G401.6 (cell line): Measurements from ENCODE around the gene MUC5B.
"Not testable (repeated sequence)": the region's sequence is repeated elsewhere in the genome, so short reads cannot be mapped to it uniquely, and the experiment has no call there.

Source experiments
- FAIRE-seq: peaks from 2 replicates; lab custom pipeline; 2012; peaks lifted over from hg19 to GRCh38; lab: Jason Lieb, UNC

Gene MUC5B, protein sequence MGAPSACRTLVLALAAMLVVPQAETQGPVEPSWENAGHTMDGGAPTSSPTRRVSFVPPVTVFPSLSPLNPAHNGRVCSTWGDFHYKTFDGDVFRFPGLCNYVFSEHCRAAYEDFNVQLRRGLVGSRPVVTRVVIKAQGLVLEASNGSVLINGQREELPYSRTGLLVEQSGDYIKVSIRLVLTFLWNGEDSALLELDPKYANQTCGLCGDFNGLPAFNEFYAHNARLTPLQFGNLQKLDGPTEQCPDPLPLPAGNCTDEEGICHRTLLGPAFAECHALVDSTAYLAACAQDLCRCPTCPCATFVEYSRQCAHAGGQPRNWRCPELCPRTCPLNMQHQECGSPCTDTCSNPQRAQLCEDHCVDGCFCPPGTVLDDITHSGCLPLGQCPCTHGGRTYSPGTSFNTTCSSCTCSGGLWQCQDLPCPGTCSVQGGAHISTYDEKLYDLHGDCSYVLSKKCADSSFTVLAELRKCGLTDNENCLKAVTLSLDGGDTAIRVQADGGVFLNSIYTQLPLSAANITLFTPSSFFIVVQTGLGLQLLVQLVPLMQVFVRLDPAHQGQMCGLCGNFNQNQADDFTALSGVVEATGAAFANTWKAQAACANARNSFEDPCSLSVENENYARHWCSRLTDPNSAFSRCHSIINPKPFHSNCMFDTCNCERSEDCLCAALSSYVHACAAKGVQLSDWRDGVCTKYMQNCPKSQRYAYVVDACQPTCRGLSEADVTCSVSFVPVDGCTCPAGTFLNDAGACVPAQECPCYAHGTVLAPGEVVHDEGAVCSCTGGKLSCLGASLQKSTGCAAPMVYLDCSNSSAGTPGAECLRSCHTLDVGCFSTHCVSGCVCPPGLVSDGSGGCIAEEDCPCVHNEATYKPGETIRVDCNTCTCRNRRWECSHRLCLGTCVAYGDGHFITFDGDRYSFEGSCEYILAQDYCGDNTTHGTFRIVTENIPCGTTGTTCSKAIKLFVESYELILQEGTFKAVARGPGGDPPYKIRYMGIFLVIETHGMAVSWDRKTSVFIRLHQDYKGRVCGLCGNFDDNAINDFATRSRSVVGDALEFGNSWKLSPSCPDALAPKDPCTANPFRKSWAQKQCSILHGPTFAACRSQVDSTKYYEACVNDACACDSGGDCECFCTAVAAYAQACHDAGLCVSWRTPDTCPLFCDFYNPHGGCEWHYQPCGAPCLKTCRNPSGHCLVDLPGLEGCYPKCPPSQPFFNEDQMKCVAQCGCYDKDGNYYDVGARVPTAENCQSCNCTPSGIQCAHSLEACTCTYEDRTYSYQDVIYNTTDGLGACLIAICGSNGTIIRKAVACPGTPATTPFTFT (N-terminal part only)

DNA sequence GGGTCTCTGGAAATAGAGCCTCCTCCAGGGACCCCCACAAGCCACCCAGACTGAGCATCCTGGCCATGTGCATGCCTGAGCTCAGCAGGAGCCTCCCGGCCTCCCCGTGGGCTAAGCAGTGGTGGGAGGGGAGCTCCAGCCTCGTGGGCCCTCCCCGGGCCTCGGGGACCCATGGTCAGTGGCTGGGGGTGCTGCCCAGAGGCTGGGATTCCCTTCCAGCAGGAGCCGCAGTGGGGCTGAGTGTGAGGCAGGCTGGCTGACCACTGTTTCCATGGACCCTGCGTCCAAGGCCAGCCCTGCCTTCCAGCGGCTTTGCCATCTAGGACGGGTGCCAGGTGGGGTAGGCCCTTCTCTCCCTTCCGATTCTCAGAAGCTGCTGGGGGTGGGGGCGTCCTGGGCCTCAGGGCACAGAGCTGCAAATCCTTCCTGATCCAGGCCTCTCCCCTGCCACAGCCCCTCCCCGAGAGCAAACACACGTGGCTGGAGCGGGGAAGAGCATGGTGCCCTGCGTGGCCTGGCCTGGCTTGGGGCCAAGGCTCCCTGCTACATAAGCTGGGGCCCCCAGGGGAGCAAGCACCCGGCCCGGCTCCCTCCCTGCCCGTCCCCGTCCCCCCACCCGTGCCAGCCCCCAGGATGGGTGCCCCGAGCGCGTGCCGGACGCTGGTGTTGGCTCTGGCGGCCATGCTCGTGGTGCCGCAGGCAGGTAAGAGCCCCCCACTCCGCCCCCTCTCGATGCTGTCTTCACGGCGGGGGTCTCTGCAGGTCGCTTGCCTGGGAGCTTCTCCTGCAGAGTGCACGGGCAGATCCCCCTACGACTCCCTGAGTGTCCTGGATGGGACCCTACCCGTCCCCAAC is at the start of gene MUC5B:
TSS of gene MUC5B (plus strand) at position 576 of the 855 bp plus-strand sequence. CDS start at position 634, 58 bp downstream.
- FAIRE-seq: no peak

DNA sequence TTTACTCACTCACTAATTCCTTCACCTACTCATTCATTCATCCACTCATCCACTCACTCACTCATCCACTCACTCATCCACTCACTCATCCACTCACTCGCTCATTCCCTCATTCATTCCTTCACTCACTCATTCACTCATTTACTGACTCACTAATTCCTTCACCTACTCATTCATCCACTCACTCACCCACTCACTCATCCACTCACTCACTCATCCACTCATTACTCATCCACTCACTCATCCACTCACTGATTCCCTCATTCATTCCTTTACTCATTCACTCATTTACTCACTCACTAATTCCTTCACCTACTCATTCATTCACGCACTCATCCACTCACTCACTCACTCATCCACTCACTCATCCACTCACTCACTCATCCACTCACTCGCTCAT is 49.5 kb upstream of the MUC5B start:
- FAIRE-seq: not testable (repeated sequence)

DNA sequence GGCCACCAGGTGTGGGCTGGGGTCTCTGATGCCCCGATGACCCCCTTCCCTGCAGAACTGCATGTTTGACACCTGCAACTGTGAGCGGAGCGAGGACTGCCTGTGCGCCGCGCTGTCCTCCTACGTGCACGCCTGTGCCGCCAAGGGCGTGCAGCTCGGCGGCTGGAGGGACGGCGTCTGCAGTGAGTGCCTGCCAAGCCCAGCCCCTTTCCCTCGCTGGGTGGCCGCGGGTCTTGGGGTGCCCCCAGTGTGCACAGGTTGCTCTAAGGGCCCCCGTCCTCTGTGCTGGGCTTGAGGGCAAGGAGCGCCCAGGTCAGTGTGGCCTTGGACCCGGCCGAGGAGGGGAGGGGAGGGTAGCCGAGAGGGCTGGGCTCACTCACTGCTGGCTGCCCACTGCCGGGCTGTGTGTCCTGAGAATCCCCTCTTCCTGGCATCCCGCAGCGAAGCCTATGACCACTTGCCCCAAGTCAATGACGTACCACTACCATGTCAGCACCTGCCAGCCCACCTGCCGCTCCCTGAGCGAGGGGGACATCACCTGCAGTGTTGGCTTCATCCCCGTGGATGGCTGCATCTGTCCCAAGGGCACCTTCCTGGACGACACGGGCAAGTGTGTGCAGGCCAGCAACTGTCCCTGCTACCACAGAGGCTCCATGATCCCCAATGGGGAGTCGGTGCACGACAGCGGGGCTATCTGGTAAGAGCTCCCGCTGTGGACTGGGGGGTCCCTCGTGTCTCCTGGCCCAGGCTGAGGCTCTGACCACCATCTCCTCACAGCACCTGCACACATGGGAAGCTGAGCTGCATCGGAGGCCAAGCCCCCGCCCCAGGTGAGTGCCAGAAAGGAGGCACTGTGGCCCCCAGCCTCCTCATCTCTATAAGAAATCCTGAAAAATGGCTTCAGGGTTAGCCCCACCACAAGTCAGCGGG is 48.2 kb upstream of the MUC5B start:
- no peak for FAIRE-seq

DNA sequence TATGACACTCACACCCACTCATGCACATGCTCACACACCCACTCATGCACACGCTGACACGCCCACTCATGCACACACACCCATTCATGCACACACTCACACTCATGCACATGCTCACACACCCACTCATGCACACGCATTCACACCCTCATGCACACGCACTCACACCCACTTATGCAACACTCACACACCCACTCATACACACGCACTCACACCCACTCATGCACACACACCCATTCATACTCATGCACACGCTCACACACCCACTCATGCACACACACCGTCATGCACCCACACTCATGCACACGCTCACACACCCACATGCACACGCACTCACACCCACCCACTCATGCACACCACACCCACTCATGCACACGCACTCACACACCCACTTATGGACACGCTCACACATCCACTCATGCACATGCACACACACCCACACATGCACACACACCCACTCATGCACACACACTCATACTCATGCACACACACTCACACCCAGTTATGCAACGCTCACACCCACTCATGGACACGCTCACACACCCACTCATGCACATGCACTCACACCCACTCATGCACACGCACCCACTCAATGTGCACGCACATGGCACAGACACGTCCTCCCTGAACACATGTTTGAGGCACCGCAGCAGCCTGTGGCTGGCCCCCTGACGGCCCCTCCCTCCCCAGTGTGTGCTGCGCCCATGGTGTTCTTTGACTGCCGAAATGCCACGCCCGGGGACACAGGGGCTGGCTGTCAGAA is 47.2 kb upstream of the MUC5B start:
- no peak for FAIRE-seq

DNA sequence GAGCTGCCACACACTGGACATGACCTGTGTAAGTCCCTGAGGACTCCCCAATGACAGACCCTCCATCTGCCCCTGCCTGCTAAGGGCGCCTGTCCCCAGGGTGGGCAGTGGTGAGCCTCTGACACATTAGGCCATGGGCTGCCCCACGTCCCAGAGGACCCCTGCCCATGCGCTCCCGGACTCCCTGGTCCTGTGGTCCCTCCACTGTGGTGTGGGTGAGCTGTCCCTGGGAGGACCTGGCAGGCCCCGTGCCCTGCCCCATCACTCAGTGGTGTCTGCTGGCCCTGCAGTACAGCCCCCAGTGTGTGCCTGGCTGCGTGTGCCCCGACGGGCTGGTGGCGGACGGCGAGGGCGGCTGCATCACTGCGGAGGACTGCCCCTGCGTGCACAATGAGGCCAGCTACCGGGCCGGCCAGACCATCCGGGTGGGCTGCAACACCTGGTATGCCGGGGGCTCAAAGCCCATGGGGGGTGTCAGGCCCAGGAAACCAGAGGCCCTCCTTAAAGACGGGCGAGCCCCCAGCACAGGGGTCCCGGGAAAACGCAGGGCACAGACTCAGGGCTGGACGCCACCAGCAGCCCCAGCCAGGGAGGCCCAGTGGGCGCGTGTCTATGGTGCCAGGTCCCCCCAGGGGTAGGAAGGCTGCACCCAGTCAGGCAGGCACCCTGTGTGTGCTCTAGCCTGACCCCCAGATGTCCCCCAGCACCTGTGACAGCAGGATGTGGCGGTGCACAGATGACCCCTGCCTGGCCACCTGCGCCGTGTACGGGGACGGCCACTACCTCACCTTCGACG is 46.4 kb upstream of the MUC5B start:
- FAIRE-seq: no peak

DNA sequence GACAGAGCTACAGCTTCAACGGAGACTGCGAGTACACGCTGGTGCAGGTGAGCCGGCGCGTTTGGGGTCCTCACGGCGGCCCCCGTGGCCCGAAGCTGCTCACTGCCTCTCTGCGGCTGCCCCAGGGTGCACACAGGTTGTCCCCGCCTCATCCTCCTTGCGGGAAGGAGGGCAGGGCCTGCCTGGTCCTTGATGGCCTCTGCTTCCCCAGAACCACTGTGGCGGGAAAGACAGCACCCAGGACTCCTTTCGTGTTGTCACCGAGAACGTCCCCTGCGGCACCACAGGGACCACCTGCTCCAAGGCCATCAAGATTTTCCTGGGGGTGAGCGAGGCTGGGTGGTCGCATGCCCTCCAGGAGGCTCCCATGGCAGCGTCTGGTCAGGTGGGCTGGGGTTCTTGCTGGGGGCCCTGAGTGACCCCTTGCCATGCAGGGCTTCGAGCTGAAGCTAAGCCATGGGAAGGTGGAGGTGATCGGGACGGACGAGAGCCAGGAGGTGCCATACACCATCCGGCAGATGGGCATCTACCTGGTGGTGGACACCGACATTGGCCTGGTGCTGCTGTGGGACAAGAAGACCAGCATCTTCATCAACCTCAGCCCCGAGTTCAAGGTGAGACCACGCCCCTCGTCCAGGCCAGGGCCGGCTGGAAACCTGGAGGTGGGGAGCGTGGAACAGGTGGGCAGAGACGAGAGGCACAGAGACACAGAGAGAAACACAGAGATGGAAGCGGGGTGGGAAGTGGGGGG is 45.7 kb upstream of the MUC5B start:
- no peak for FAIRE-seq

DNA sequence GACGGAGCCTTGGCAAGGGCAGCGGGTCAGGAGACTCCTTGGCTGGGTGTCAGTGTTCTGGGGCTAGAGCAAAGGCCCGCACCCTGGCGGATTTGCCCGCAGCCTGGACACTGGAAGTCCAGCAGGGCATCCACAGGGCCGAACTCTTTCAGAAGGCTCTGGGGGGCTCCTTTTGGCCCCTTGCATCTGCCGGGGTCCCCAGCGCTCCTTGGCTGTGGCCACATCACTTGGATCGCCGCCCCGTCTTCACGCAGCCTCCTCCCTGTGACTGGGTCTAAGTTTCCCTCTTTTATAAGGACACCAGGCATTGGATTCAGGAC is 45.1 kb upstream of the MUC5B start:
- no peak for FAIRE-seq

DNA sequence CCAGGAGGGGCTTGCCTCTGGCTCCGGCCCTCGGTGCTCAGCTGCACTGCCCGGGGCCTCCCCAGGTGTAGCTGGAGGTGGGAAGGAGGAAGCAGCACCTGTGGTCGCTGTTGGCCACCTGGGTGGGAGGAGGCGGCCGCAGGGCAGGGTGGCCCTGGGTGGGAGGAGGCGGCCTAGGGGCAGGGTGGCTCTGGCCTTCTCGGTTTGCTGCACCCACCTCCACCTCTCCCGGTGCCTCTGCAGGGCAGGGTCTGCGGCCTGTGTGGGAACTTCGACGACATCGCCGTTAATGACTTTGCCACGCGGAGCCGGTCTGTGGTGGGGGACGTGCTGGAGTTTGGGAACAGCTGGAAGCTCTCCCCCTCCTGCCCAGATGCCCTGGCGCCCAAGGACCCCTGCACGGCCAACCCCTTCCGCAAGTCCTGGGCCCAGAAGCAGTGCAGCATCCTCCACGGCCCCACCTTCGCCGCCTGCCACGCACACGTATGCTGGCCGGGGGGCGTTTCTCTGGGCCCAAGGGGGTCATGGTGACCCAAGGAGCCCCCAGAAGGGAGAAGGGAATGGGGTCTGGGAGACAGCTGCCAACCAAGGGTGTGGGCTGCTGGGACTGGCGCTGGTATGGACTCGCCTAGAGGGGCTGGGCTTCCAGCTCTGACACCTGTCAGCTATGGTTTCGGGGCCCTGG is 44.5 kb upstream of the MUC5B start:
- no peak for FAIRE-seq

DNA sequence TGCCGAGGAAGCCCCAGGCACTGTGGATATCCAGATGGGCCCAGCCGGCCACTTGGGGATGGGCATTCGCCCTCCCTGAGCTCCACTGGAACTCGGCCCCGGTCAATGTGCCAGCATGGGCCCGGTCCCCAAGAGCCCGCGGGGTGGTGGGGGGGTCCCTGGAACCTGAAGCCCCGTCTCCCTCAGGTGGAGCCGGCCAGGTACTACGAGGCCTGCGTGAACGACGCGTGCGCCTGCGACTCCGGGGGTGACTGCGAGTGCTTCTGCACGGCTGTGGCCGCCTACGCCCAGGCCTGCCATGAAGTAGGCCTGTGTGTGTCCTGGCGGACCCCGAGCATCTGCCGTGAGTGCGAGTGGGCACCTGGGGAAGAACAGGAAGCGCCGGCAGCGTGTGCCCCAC is 44.0 kb upstream of the MUC5B start:
- FAIRE-seq: no peak

DNA sequence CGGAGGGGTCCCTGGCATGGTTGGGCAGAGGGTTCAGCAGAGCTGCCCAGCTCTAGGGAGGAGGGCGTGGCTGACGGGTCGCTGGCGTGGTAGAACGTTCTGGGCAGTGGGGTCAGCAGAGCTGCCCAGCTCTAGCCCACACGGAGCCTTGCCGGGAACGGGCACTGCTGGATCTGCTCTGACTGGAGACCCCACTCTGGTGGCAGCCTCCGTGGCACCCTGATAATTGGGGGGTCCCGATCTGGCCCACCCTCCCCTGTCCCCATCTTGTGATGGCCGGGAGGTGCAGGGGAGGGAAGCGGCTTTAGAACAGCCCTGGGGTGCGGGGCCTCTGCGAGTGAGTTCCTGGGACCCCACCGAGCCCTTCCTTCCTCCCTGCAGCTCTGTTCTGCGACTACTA is 43.2 kb upstream of the MUC5B start:
- FAIRE-seq: no peak

DNA sequence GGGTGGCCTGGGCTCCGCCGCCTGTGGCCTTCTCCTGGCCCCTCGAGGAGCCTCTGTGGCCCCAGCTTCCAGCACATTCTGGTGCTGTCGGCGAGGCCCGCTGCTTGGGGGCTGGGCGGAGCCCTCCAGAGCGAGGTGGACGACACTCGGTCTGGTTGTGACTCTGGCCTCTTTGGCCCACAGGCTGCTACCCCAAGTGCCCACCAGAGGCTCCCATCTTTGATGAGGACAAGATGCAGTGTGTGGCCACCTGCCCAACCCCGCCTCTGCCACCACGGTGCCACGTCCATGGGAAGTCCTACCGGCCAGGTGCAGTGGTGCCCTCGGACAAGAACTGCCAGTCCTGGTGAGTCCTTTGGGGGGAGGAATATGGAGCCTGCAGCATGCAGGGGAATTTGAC is 42.7 kb upstream of the MUC5B start:
- FAIRE-seq: no peak

DNA sequence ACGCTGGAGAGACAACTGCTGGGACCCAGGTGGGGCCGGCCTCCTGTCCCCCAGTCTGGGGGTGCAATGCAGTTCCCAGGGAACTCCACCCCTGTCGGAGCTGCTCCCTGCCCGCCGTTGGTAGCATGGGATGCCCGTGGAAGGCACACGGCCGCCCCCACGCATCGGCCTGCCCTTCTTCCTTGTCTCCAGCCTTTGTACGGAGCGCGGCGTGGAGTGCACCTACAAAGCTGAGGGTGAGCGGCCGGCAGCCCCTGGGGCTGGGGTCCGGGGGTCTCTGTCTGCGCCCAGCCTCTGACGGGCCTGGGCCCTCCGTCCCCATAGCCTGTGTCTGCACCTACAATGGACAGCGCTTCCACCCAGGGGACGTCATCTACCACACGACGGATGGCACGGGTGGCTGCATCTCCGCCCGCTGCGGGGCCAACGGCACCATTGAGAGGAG is 41.9 kb upstream of the MUC5B start:
- FAIRE-seq: no peak

DNA sequence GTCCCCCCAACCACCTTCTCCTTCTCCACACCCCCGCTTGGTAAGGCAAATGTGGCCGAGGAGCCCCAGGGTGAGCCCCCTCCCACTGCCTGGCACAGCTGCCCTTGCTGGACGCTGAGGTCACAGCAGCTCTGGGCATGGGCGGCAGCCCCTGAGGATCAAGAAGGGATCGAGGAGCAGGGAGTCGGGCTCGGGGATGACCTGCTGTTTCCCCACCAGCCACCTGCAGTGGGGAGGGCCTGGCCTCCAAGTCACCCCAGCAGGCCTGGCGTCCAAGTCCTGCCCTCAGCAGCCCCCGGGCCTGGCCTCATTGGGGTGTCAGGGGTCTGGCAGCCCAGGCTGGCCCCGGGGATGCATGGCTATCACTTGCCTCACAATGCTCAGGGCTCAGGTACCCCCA is 41.4 kb upstream of the MUC5B start:
- no peak for FAIRE-seq

DNA sequence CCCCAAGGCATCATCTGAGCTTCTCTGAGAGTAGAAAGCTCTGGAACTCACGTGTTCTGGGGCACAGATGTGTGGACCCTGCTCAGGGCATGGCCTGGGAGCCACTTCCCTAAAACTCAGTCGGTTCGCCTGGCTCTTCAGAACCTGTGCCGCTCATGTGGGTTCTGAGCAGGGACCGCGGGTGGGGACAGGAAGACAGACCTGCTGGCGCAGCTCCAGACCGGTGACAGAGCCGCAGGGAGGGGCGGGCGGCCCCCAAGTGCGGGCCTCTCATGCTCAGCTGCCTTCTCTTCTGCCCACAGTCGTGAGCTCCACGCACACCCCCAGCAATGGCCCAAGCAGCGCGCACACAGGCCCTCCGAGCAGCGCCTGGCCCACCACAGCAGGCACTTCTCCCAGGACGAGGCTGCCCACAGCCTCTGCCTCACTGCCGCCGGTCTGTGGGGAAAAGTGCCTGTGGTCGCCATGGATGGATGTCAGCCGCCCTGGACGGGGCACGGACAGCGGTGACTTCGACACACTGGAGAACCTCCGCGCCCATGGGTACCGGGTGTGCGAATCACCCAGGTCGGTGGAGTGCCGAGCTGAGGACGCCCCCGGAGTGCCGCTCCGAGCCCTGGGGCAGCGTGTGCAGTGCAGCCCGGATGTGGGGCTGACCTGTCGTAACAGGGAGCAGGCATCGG is 40.9 kb upstream of the MUC5B start:
- FAIRE-seq: no peak

DNA sequence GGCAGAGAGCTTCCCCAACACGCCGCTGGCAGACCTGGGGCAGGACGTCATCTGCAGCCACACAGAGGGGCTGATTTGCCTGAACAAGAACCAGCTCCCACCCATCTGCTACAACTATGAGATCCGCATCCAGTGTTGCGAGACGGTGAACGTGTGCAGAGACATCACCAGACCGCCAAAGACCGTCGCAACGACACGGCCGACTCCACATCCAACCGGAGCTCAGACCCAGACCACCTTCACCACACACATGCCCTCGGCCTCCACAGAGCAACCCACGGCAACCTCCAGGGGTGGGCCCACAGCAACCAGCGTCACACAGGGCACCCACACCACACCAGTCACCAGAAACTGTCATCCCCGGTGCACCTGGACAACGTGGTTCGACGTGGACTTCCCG is 38.7 kb upstream of the MUC5B start:
- not testable (repeated sequence) for FAIRE-seq

DNA sequence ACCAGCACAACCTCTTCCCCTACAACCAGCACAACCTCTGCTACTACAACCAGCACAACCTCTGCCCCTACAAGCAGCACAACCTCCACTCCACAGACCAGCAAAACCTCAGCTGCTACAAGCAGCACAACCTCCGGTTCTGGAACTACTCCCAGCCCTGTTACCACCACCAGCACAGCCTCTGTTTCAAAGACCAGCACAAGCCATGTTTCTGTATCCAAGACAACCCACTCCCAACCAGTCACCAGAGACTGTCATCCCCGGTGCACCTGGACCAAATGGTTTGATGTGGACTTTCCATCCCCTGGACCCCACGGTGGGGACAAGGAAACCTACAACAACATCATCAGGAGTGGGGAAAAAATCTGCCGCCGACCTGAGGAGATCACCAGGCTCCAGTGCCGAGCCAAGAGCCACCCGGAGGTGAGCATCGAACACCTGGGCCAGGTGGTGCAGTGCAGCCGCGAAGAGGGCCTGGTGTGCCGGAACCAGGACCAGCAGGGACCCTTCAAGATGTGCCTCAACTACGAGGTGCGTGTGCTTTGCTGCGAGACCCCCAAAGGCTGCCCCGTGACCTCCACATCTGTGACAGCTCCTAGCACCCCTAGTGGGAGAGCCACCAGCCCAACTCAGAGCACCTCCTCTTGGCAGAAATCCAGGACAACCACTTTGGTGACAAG is 34.3 kb upstream of the MUC5B start:
- FAIRE-seq: not testable (repeated sequence)
